Ascending aorta (tissue), 2 donors: Measurements from ENCODE around the gene CAMSAP1. TPM values are rescaled to one million over a fixed set of nuclear protein-coding genes. Genes with fewer than 3 reads are reported as not detected.

Experiments used
- DNase-seq, 2 donors: peaks; one replicate each; pipeline ENCODE4 v3.0.0-alpha.2; 2019; ENCODE audit warnings: low spot score in 2 of 2
- H3K27ac ChIP-seq, 2 donors: fragments of 200-600 bp; sonication (generic); one replicate each; pipeline ENCODE4 v1.5.1; 2016 to 2017; ENCODE audit warnings: mild to moderate bottlenecking in 1 of 2
- H3K27me3 ChIP-seq: fragments of 200-600 bp; sonication (generic); one replicate; pipeline ENCODE4 v1.5.1; 2017
- H3K36me3 ChIP-seq, 2 donors: fragments of 200-600 bp; sonication (generic); one replicate each; pipeline ENCODE4 v1.5.1; 2016
- H3K4me1 ChIP-seq, 2 donors: fragments of 200-600 bp; sonication (generic); one replicate each; pipeline ENCODE4 v1.5.1; 2016 to 2017; ENCODE audit warnings: mild to moderate bottlenecking in 1 of 2
- H3K4me3 ChIP-seq, 2 donors: fragments of 200-600 bp; sonication (generic); one replicate each; pipeline ENCODE4 v1.5.1; 2016 to 2017; ENCODE audit warnings: mild to moderate bottlenecking in 1 of 2
- H3K9me3 ChIP-seq, 2 donors: fragments of 200-600 bp; sonication (generic); one replicate each; pipeline ENCODE4 v1.5.1; 2016
- intact Hi-C: fragments of 100-400 bp; cut with DNase I; formaldehyde crosslinking; loops from one replicate; pipeline ENCODE4 v1.15.1; 2023
- total RNA-seq: library from RNA; depleted of rRNA; stranded (reverse); fragments of >200 nt; gene quantifications from one replicate; pipeline ENCODE4 v1.1.0, GENCODE V29; 2016
- TF ChIP-seq, protein P1 (sequence below), 3 experiments: fragments of 200-600 bp in 2 of 3; fragments of 450-650 bp in 1 of 3; sonication (generic) in 2 of 3; IDR thresholded peaks; one replicate each; pipeline ENCODE4 v1.5.1; 2016 to 2019; ENCODE audit warnings: antibody characterized with exemption in 3 of 3, mild to moderate bottlenecking in 1 of 3, moderate library complexity in 1 of 3

CAMSAP1 gene
- total RNA-seq, 1 donor from 2014 or later, result 10.1 TPM

- TF ChIP-seq, protein P1, sequence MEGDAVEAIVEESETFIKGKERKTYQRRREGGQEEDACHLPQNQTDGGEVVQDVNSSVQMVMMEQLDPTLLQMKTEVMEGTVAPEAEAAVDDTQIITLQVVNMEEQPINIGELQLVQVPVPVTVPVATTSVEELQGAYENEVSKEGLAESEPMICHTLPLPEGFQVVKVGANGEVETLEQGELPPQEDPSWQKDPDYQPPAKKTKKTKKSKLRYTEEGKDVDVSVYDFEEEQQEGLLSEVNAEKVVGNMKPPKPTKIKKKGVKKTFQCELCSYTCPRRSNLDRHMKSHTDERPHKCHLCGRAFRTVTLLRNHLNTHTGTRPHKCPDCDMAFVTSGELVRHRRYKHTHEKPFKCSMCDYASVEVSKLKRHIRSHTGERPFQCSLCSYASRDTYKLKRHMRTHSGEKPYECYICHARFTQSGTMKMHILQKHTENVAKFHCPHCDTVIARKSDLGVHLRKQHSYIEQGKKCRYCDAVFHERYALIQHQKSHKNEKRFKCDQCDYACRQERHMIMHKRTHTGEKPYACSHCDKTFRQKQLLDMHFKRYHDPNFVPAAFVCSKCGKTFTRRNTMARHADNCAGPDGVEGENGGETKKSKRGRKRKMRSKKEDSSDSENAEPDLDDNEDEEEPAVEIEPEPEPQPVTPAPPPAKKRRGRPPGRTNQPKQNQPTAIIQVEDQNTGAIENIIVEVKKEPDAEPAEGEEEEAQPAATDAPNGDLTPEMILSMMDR (IDR thresholded peaks at IDR 0.05), result no peak
- Histone ChIP-seq H3K27ac (no peak overlapping the region), H3K36me3 (peaks cover 34 to 54% of the 10 kb centered on the region in 2 donors), H3K4me3 (no peak overlapping the region), H3K4me1 (no peaks in the 10 kb centered on the region), H3K9me3 (no peaks in the 10 kb centered on the region), H3K27me3 (no peaks in the 10 kb centered on the region)
- intact Hi-C loops, result no loop called here
- no peak for DNase-seq
Measured at GRCh38 chr9:135811801-135812200, 95.5 kb downstream of the CAMSAP1 start.

GRCh38 chr9:135810806-135811575 is 96.4 kb downstream of the CAMSAP1 start:
- intact Hi-C loops, result no loop called here
- TF ChIP-seq, protein P1 (IDR thresholded peaks at IDR 0.05), result no peak
- no peak overlapping the region for H3K4me3 ChIP-seq
- H3K36me3 ChIP-seq, result peaks cover 29 to 46% of the 10 kb centered on the region in 2 donors
- no peak for DNase-seq
- no peak overlapping the region for H3K27ac ChIP-seq
- H3K9me3 ChIP-seq, result no peaks in the 10 kb centered on the region
- H3K27me3 ChIP-seq, result no peaks in the 10 kb centered on the region
- no peaks in the 10 kb centered on the region for H3K4me1 ChIP-seq

- H3K4me3 ChIP-seq, result no peak overlapping the region
- intact Hi-C loops, result no loop called here
- H3K27me3 ChIP-seq, result no peaks in the 10 kb centered on the region
- TF ChIP-seq, protein P1 (IDR thresholded peaks at IDR 0.05), result no peak
- peaks cover 19 to 30% of the 10 kb centered on the region in 2 donors for H3K36me3 ChIP-seq
- no peak overlapping the region for H3K27ac ChIP-seq
- H3K4me1 ChIP-seq, result peaks cover 0 to 3% of the 10 kb centered on the region in 2 donors
- H3K9me3 ChIP-seq, result no peaks in the 10 kb centered on the region
- DNase-seq, result no peak
Measured at GRCh38 chr9:135809166-135809565, 98.2 kb downstream of the CAMSAP1 start.

GRCh38 chr9:135805422-135806022 is 101.8 kb downstream of the CAMSAP1 start:
- Histone ChIP-seq H3K4me3 (no peak overlapping the region), H3K27me3 (no peaks in the 10 kb centered on the region), H3K36me3 (peaks cover under 1 to 9% of the 10 kb centered on the region in 2 donors), H3K4me1 (peaks cover 0 to 3% of the 10 kb centered on the region in 2 donors), H3K27ac (no peak overlapping the region), H3K9me3 (no peaks in the 10 kb centered on the region)
- intact Hi-C loops, result no loop called here
- DNase-seq, result no peak
- TF ChIP-seq, protein P1 (IDR thresholded peaks at IDR 0.05), result no peak

DNA sequence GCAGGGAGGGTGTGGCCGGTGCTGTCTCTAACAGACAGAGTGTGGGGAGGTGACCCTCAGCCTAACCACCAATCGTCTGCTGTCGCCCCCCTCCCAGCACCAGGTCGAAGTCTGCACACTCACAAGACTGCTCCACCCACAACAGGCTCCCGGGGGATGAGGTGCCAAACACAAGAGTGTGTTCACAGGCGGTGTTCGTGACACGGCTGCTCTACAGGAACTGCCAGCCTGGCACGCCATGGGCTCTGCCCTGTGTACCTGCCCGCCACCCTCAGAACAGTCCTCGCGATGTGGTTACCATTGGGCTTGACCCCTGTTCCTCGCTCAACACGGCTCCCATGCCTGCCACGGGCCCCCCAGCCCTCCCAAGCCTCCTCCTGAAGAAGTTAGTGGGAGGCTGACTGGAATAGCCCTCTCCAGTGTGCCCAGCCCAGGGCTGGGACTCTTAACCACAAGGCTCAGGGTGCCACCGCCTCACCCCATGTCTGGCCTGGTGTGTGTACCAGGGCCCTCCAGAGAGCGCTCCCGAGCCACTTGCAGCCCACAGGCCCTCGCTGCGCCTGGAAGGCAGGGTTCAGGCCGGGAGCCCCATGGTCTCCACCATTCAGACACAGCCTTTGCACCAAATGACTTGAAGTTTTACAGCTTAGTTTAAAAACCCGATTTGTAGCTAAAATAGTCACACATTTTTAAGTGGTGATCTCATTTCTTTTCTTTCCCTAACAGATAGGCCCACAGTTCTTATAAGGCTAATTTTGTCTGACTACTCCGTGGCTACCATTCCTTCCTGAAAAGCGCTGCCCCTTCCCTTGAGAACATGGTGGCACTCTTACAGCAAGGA is 102.5 kb downstream of the CAMSAP1 start:
- TF ChIP-seq, protein P1 (IDR thresholded peaks at IDR 0.05), result no peak
- peaks cover 0 to 2% of the 10 kb centered on the region in 2 donors for H3K36me3 ChIP-seq
- H3K27ac ChIP-seq, result no peak overlapping the region
- no peak for DNase-seq
- no peak overlapping the region for H3K4me3 ChIP-seq
- intact Hi-C loops, result no loop called here
- no peaks in the 10 kb centered on the region for H3K9me3 ChIP-seq
- H3K4me1 ChIP-seq, result peaks cover 0 to 3% of the 10 kb centered on the region in 2 donors
- H3K27me3 ChIP-seq, result no peaks in the 10 kb centered on the region
